ENCODE measurements around the gene RGS9BP. TPM values are rescaled to one million over a fixed set of nuclear protein-coding genes. Genes with fewer than 3 reads are reported as not detected.

The RGS9BP gene
- total RNA-seq = 7.4 TPM

GRCh38 chr19:32675720-32676185 is at the start of gene RGS9BP:
Gene RGS9BP (plus strand): TSS chr19:32675848. CDS start chr19:32676264, 416 bp downstream.

GRCh38 chr19:32674931-32675719 is 523 bp upstream of the RGS9BP start, which contains the start of gene ANKRD27:
Gene ANKRD27 (minus strand): TSS chr19:32675180. CDS start chr19:32659015, 16,165 bp downstream.

DNA sequence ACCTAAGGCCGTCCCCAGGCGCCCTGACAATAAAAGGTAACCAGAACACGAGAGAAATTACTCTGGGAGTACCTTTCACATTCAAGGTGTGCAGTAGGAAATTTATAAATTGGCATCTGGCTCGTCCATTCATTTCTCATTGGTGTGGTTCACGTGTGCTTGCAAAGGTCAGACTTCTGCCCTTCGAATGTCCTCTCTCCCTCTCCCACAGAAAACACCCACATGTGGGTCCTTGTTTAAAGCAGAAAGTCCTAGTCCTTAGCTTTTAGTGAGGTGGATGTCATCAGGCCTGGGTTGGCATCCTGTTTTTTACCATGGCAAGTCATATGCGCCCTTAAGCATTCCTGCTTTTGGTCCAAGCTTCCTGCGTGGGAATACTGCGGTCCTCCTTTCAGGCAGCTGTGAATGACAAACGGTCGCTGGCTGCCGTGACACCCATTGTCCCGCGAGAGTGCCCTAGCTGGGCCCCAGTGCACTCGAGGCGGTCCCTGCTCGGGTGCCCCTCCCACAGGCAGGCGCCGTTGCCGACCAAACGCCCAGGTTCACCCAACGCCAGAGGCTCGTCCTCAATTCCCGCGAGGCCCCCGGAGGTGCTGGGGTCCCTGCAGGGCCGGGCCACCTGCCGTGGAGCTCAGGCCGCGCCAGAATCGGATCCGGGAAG is 15.8 kb downstream of the RGS9BP start, which contains the start of gene NUDT19:
Gene NUDT19 (plus strand): TSS at position 531 of the 661 bp plus-strand sequence. CDS start 140 bp downstream, outside the sequence.

DNA sequence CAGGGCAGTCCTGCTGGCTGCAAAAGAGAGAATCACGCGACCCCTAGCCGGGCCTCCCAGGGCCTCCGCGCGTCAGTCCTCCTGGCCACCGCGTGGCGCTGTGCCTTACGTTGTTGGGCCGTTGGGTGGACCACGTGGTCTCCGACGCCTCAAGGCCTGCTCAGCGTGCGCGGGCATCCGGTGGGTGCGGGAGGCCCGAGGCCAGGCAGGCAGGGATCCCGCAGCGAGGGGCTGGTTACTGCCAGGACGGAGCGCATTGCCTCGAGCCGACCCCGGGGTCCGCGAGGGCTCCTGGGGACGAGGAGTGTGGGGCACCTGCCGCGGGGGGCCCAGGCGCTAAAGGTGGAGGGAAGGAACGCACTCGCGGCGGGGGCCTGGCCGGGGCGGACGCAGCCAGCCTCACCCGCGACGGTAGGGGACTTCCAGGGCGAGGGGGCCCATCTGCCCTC is 44.0 kb downstream of the RGS9BP start, which contains the start of gene TDRD12:
Gene TDRD12 (plus strand): TSS at position 157 of the 449 bp plus-strand sequence. CDS start 306 bp downstream, outside the sequence.

Other genes with a start within 250 kb of the RGS9BP start
- 57.9 TPM for gene PDCD5, start 94.7 kb upstream of the RGS9BP start, total RNA-seq
- 21.2 TPM for gene ANKRD27, start 668 bp upstream of the RGS9BP start, total RNA-seq
- gene NUDT19, start 16.0 kb downstream of the RGS9BP start, total RNA-seq = 8.9 TPM
- gene TDRD12, start 43.9 kb downstream of the RGS9BP start, total RNA-seq = 0.44 TPM
- gene SLC7A9, start 193.9 kb downstream of the RGS9BP start, total RNA-seq = 0.60 TPM

Measured in camera-type eye (tissue), 1 donor.